Common myeloid progenitor, CD34-positive (primary cell): ENCODE measurements around the gene KLHL41.
A peak's percentile ranks its signal among the peaks of the same experiment; 100 is the strongest.

Source experiments
- CTCF ChIA-PET: fragments of 350-600 bp; sonication (Branson Sonifier 250); formaldehyde crosslinking; loops from one replicate; lab custom pipeline; 2021; ENCODE audit warnings: antibody characterized with exemption; lab: Charles Lee
- POLR2A ChIA-PET: fragments of 350-600 bp; sonication (Branson Sonifier 250); formaldehyde crosslinking; loops from one replicate; lab custom pipeline; 2021; ENCODE audit warnings: antibody characterized with exemption; lab: Charles Lee
- DNase-seq, 3 donors: peaks; one replicate each; pipeline versions ENCODE4 v3.0.0 to v3.0.0-alpha.2; 2013
- H3K27ac ChIP-seq, 2 experiments: 1 replicate in 1 of 2; 2 replicates in 1 of 2; pipeline ENCODE4 v1.7.0; 2013; ENCODE audit warnings: inconsistent platforms in 2 of 2, low read length in 2 of 2, mild to moderate bottlenecking in 2 of 2, low read depth in 1 of 2, moderate library complexity in 1 of 2; ENCODE audit not compliant: severe bottlenecking in 2 of 2, insufficient read depth in 1 of 2, poor library complexity in 1 of 2
- H3K27me3 ChIP-seq, 5 experiments: replicated peaks in 2 of 5; 1 replicate in 3 of 5; 2 replicates in 2 of 5; pipeline versions ENCODE4 v1.6.1 to v1.7.0; 2013; ENCODE audit warnings: low read length in 4 of 5, mild to moderate bottlenecking in 2 of 5, moderate library complexity in 2 of 5, inconsistent platforms in 1 of 5; ENCODE audit not compliant: insufficient read depth in 5 of 5, control insufficient read depth in 4 of 5
- H3K36me3 ChIP-seq, 4 experiments: 1 replicate in 2 of 4; 2 replicates in 2 of 4; pipeline versions ENCODE4 v1.6.1 to v1.7.0; 2013; ENCODE audit warnings: low read length in 3 of 4, control low read depth in 1 of 4, mild to moderate bottlenecking in 1 of 4; ENCODE audit not compliant: control insufficient read depth in 4 of 4, insufficient read depth in 4 of 4
- H3K4me1 ChIP-seq, 4 experiments: 1 replicate in 3 of 4; 2 replicates in 1 of 4; pipeline versions ENCODE4 v1.6.1 to v1.7.1; 2013; ENCODE audit warnings: low read length in 3 of 4, mild to moderate bottlenecking in 3 of 4, control low read depth in 1 of 4, inconsistent platforms in 1 of 4, moderate library complexity in 1 of 4; ENCODE audit not compliant: control insufficient read depth in 4 of 4, insufficient read depth in 4 of 4; ENCODE audit errors: control extremely low read depth in 1 of 4
- H3K4me3 ChIP-seq, 7 experiments: 1 replicate in 4 of 7; 2 replicates in 3 of 7; pipeline versions ENCODE4 v1.5.1 to v1.7.0; 2013; ENCODE audit warnings: mild to moderate bottlenecking in 7 of 7, low read length in 6 of 7, moderate library complexity in 6 of 7, inconsistent platforms in 2 of 7, low read depth in 2 of 7, control low read depth in 1 of 7; ENCODE audit not compliant: insufficient read depth in 4 of 7, control insufficient read depth in 1 of 7; ENCODE audit errors: extremely low read depth in 1 of 7
- H3K9me3 ChIP-seq, 5 experiments: 1 replicate in 4 of 5; 2 replicates in 1 of 5; pipeline versions ENCODE4 v1.6.1 to v1.7.1; 2013; ENCODE audit warnings: low read length in 4 of 5, mild to moderate bottlenecking in 2 of 5, inconsistent platforms in 1 of 5, low read depth in 1 of 5, moderate library complexity in 1 of 5; ENCODE audit not compliant: control insufficient read depth in 4 of 5, insufficient read depth in 2 of 5; ENCODE audit errors: control extremely low read depth in 1 of 5
- WGBS: methylation state at CpG from one replicate; pipeline ENCODE4 v1.1.5; 2013; ENCODE audit not compliant: insufficient coverage; 5-methylcytosine and 5-hydroxymethylcytosine counted together

KLHL41 gene

GRCh38 chr2:169480079-169480465 lies 29.4 kb upstream of the KLHL41 start:
- DNase-seq, result no peak
- CTCF ChIA-PET, result interaction anchor here (1.2 to 2.3 kb wide), 4 partner anchors 8 to 27 kb away, joined by 3 to 9 read pairs (median 6); no protein-coding TSS in a partner anchor
- 83% methylated on average over 4 of the region's 9 CpGs for WGBS
- Histone ChIP-seq H3K27me3 (no peaks in the 10 kb centered on the region), H3K27ac (peak overlapping the region; percentile 46 to 74), H3K36me3 (peaks cover 0 to 16% (median 7%) of the 10 kb centered on the region in 4 experiments), H3K4me3 (peak overlapping the region in 6 of 7 experiments; percentile 72 to 87 (median 86)), H3K4me1 (peaks cover 0 to 12% (median 9%) of the 10 kb centered on the region in 4 experiments), H3K9me3 (no peaks in the 10 kb centered on the region)
- POLR2A ChIA-PET, result no interaction called here

- no peaks in the 10 kb centered on the region for H3K27me3 ChIP-seq
- WGBS, result no CpG with 5 or more reads among the region's 1 CpG
- DNase-seq, result no peak
- no peak overlapping the region for H3K4me3 ChIP-seq
- H3K9me3 ChIP-seq, result peaks cover 0 to 1% (median 0%) of the 10 kb centered on the region in 5 experiments
- ChIA-PET POLR2A (no interaction called here), CTCF (no interaction called here)
- no peaks in the 10 kb centered on the region for H3K4me1 ChIP-seq
- no peak overlapping the region for H3K27ac ChIP-seq
- peaks cover 0 to 24% (median 8%) of the 10 kb centered on the region in 4 experiments for H3K36me3 ChIP-seq
Observed at GRCh38 chr2:169485650-169486138, 23.8 kb upstream of the KLHL41 start.

GRCh38 chr2:169486487-169486886 lies 23.0 kb upstream of the KLHL41 start:
- CTCF ChIA-PET, result no interaction called here
- Histone ChIP-seq H3K4me1 (no peaks in the 10 kb centered on the region), H3K4me3 (no peak overlapping the region), H3K36me3 (peaks cover 0 to 26% (median 8%) of the 10 kb centered on the region in 4 experiments), H3K27ac (no peak overlapping the region), H3K9me3 (peaks cover 0 to 4% (median 0%) of the 10 kb centered on the region in 5 experiments), H3K27me3 (no peaks in the 10 kb centered on the region)
- POLR2A ChIA-PET, result no interaction called here
- no peak for DNase-seq

- no peak for DNase-seq
- Histone ChIP-seq H3K36me3 (peaks cover 0 to 10% (median under 1%) of the 10 kb centered on the region in 4 experiments), H3K9me3 (peaks cover 0 to 4% (median 0%) of the 10 kb centered on the region in 5 experiments), H3K27ac (no peak overlapping the region), H3K4me1 (no peaks in the 10 kb centered on the region), H3K4me3 (no peak overlapping the region), H3K27me3 (no peaks in the 10 kb centered on the region)
- CTCF ChIA-PET, result interaction anchor here (1.5 kb wide), 1 partner anchor 11 kb away, joined by 3 read pairs; no protein-coding TSS in a partner anchor
- POLR2A ChIA-PET, result no interaction called here
Observed at GRCh38 chr2:169490834-169491233, 18.7 kb upstream of the KLHL41 start.

GRCh38 chr2:169491378-169491777 lies 18.1 kb upstream of the KLHL41 start:
- Histone ChIP-seq H3K4me1 (no peaks in the 10 kb centered on the region), H3K9me3 (peaks cover 0 to 4% (median 0%) of the 10 kb centered on the region in 5 experiments), H3K27me3 (no peaks in the 10 kb centered on the region), H3K36me3 (peaks cover 0 to 8% (median under 1%) of the 10 kb centered on the region in 4 experiments), H3K27ac (no peak overlapping the region), H3K4me3 (no peak overlapping the region)
- ChIA-PET CTCF (interaction anchor here (1.5 kb wide), 1 partner anchor 10 kb away, joined by 3 read pairs; no protein-coding TSS in a partner anchor), POLR2A (no interaction called here)
- DNase-seq, result no peak

- peaks cover 0 to 4% (median 0%) of the 10 kb centered on the region in 5 experiments for H3K9me3 ChIP-seq
- WGBS, result 100% methylated on average over 1 of the region's 2 CpGs
- H3K27ac ChIP-seq, result no peak overlapping the region
- H3K4me1 ChIP-seq, result no peaks in the 10 kb centered on the region
- H3K27me3 ChIP-seq, result no peaks in the 10 kb centered on the region
- POLR2A ChIA-PET, result no interaction called here
- peaks cover 0 to 7% (median under 1%) of the 10 kb centered on the region in 4 experiments for H3K36me3 ChIP-seq
- CTCF ChIA-PET, result interaction anchor here (1.2 kb wide), 1 partner anchor 35 kb away, joined by 3 read pairs; no protein-coding TSS in a partner anchor
- no peak overlapping the region for H3K4me3 ChIP-seq
- DNase-seq, result no peak
Observed at GRCh38 chr2:169493360-169493759, 16.1 kb upstream of the KLHL41 start.

- ChIA-PET CTCF (interaction anchor here (0.5 kb wide), 1 partner anchor 1321 kb away, joined by 3 read pairs; the partner anchor contains the start of gene GAD1), POLR2A (no interaction called here)
- DNase-seq, result no peak
- Histone ChIP-seq H3K4me1 (no peaks in the 10 kb centered on the region), H3K4me3 (no peak overlapping the region), H3K36me3 (peaks cover 0 to 15% (median 6%) of the 10 kb centered on the region in 4 experiments), H3K27ac (no peak overlapping the region), H3K9me3 (peaks cover 0 to 4% (median 0%) of the 10 kb centered on the region in 5 experiments), H3K27me3 (no peaks in the 10 kb centered on the region)
- no CpG with 5 or more reads among the region's 5 CpGs for WGBS
Observed at GRCh38 chr2:169495310-169495928, 14.1 kb upstream of the KLHL41 start.
